ENCODE data around the gene EPN3.
A peak's percentile ranks its signal among the peaks of the same experiment; 100 is the strongest.

Gene EPN3

DNA sequence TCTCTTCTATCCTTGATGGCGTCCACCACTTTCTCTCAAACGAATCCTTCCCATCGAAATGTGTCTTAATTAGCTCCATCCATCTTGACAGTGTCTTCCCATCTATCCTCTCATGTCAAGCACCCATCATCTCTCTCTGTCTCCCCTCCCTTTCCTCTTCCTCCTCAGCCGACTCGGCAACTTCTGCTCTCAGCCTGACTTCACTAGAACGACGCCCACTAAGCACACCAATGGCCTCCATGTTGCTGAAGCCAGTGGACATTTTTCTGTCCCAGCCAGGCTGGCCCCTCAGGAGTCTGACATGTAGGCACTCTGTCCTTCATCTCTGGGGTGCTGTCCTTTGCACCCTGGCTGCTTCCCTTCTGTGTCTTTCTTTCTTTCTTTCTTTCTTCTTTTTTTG lies 12.0 kb downstream of the EPN3 start:
- H3F3A ChIP-seq (ENCODE audit: low read depth) = no peaks in the 10 kb centered on the region
- H3K36me3 ChIP-seq (ENCODE audit: insufficient read depth, low read length) = no peaks in the 10 kb centered on the region
- no peaks in the 10 kb centered on the region for H3K9me3 ChIP-seq (ENCODE audit: insufficient read depth, low read depth, low read length)
- H3K4me1 ChIP-seq (ENCODE audit: insufficient read depth, low read length, poor library complexity, severe bottlenecking) = peaks cover 31% of the 10 kb centered on the region
- H3K9ac ChIP-seq (ENCODE audit: low read depth, low read length, poor library complexity, severe bottlenecking) = no peak overlapping the region
- no peak overlapping the region for H3K4me2 ChIP-seq (ENCODE audit: low read depth, low read length, poor library complexity, severe bottlenecking)
- peaks cover 16% of the 10 kb centered on the region for H3K79me2 ChIP-seq (ENCODE audit: insufficient read depth, low read length)
- no peak overlapping the region for H3K4me3 ChIP-seq (ENCODE audit: low read length, poor library complexity, severe bottlenecking)
- no peaks in the 10 kb centered on the region for H3K27me3 ChIP-seq (ENCODE audit: insufficient read depth, low read length, poor library complexity, severe bottlenecking)
- H4K20me1 ChIP-seq (ENCODE audit: insufficient read depth, low read length, poor library complexity, severe bottlenecking) = no peaks in the 10 kb centered on the region
- H2AFZ ChIP-seq (ENCODE audit: low read length) = no peak overlapping the region
- TF ChIP-seq CTCF (conservative IDR thresholded peaks at IDR 0.05; ENCODE audit: low read length) (no peak), EZH2phosphoT487 (IDR thresholded peaks at IDR 0.05; ENCODE audit: borderline replicate concordance) (no peak)
- H3K9me2 ChIP-seq (replicated peaks; ENCODE audit: low read depth, low read length) = no peaks in the 10 kb centered on the region

- H3K9ac ChIP-seq (ENCODE audit: low read depth, low read length, poor library complexity, severe bottlenecking) = no peak overlapping the region
- no peaks in the 10 kb centered on the region for H3F3A ChIP-seq (ENCODE audit: low read depth)
- H4K20me1 ChIP-seq (ENCODE audit: insufficient read depth, low read length, poor library complexity, severe bottlenecking) = no peaks in the 10 kb centered on the region
- H3K4me1 ChIP-seq (ENCODE audit: insufficient read depth, low read length, poor library complexity, severe bottlenecking) = peaks cover 31% of the 10 kb centered on the region
- no peak overlapping the region for H3K4me2 ChIP-seq (ENCODE audit: low read depth, low read length, poor library complexity, severe bottlenecking)
- no peaks in the 10 kb centered on the region for H3K36me3 ChIP-seq (ENCODE audit: insufficient read depth, low read length)
- no peaks in the 10 kb centered on the region for H3K27me3 ChIP-seq (ENCODE audit: insufficient read depth, low read length, poor library complexity, severe bottlenecking)
- no peaks in the 10 kb centered on the region for H3K9me2 ChIP-seq (replicated peaks; ENCODE audit: low read depth, low read length)
- no peak overlapping the region for H3K4me3 ChIP-seq (ENCODE audit: low read length, poor library complexity, severe bottlenecking)
- TF ChIP-seq EZH2phosphoT487 (IDR thresholded peaks at IDR 0.05; ENCODE audit: borderline replicate concordance) (no peak), CTCF (conservative IDR thresholded peaks at IDR 0.05; ENCODE audit: low read length) (no peak)
- H2AFZ ChIP-seq (ENCODE audit: low read length) = no peak overlapping the region
- H3K9me3 ChIP-seq (ENCODE audit: insufficient read depth, low read depth, low read length) = no peaks in the 10 kb centered on the region
- H3K79me2 ChIP-seq (ENCODE audit: insufficient read depth, low read length) = peaks cover 16% of the 10 kb centered on the region
Measured at GRCh38 chr17:50545311-50545710, 12.8 kb downstream of the EPN3 start.

- Histone ChIP-seq H3K27me3 (ENCODE audit: insufficient read depth, low read length, poor library complexity, severe bottlenecking) (no peaks in the 10 kb centered on the region), H4K20me1 (ENCODE audit: insufficient read depth, low read length, poor library complexity, severe bottlenecking) (no peaks in the 10 kb centered on the region), H3K36me3 (ENCODE audit: insufficient read depth, low read length) (no peaks in the 10 kb centered on the region), H3K4me2 (ENCODE audit: low read depth, low read length, poor library complexity, severe bottlenecking) (peak overlapping the region; percentile 93), H3F3A (ENCODE audit: low read depth) (no peaks in the 10 kb centered on the region), H3K9me3 (ENCODE audit: insufficient read depth, low read depth, low read length) (no peaks in the 10 kb centered on the region), H3K79me2 (ENCODE audit: insufficient read depth, low read length) (peaks cover 16% of the 10 kb centered on the region), H2AFZ (ENCODE audit: low read length) (peak overlapping the region; percentile 32; the same call in 1 of the 2 replicates), H3K9ac (ENCODE audit: low read depth, low read length, poor library complexity, severe bottlenecking) (peak overlapping the region; percentile 89), H3K4me3 (ENCODE audit: low read length, poor library complexity, severe bottlenecking) (peak overlapping the region; percentile 89), H3K4me1 (ENCODE audit: insufficient read depth, low read length, poor library complexity, severe bottlenecking) (peaks cover 22% of the 10 kb centered on the region), H3K9me2 (replicated peaks; ENCODE audit: low read depth, low read length) (no peaks in the 10 kb centered on the region)
- TF ChIP-seq CTCF (conservative IDR thresholded peaks at IDR 0.05; ENCODE audit: low read length) (no peak), EZH2phosphoT487 (IDR thresholded peaks at IDR 0.05; ENCODE audit: borderline replicate concordance) (no peak)
Measured at GRCh38 chr17:50546701-50547034, 14.1 kb downstream of the EPN3 start.

Measured in Loucy (cell line).